Right atrium auricular region (tissue), 2 donors: ENCODE data around the gene TSPAN9. TPM values are rescaled to one million over a fixed set of nuclear protein-coding genes. Genes with fewer than 3 reads are reported as not detected.

Experiments used
- DNase-seq: peaks from one replicate; pipeline ENCODE4 v3.0.0-alpha.2; 2019; ENCODE audit warnings: low spot score
- H3K27ac ChIP-seq, 2 donors: fragments of 200-600 bp; sonication (generic); 1 replicate in 1 of 2; 2 replicates in 1 of 2; pipeline ENCODE4 v1.5.1; 2016 to 2019
- H3K27me3 ChIP-seq, 2 donors: fragments of 200-600 bp; sonication (generic); one replicate each; pipeline versions ENCODE4 v1.5.1 to v1.6.0; 2017 to 2019
- H3K36me3 ChIP-seq: fragments of 200-600 bp; sonication (generic); one replicate; pipeline ENCODE4 v1.5.1; 2016
- H3K4me1 ChIP-seq, 2 donors: fragments of 200-600 bp; sonication (generic); one replicate each; pipeline versions ENCODE4 v1.5.1 to v1.6.0; 2017 to 2019
- H3K4me3 ChIP-seq, 2 donors: fragments of 200-600 bp; sonication (generic); 1 replicate in 1 of 2; 2 replicates in 1 of 2; pipeline ENCODE4 v1.5.1; 2017 to 2019; ENCODE audit warnings: mild to moderate bottlenecking in 1 of 2, moderate library complexity in 1 of 2
- H3K9me3 ChIP-seq, 2 donors: fragments of 200-600 bp; sonication (generic); one replicate each; pipeline ENCODE4 v1.5.1; 2019
- CTCF ChIP-seq, 2 donors: fragments of 200-600 bp; sonication (generic); IDR thresholded peaks; one replicate each; pipeline ENCODE4 v1.5.1; 2019; ENCODE audit warnings: antibody characterized with exemption in 2 of 2
- total RNA-seq, 2 donors: library from RNA; depleted of rRNA; stranded (reverse); fragments of >200 nt; gene quantifications; one replicate each; pipeline ENCODE4 v1.1.0, GENCODE V29; 2016

TSPAN9 gene
- total RNA-seq, 2 donors from 2014 or later: 103 to 185 TPM

GRCh38 chr12:3054374-3054773 lies 22.8 kb upstream of the TSPAN9 start:
- H3K36me3 ChIP-seq: no peaks in the 10 kb centered on the region
- peaks cover 0 to 10% of the 10 kb centered on the region in 2 donors for H3K4me1 ChIP-seq
- no peak overlapping the region for H3K4me3 ChIP-seq
- H3K27ac ChIP-seq: no peak overlapping the region
- no peaks in the 10 kb centered on the region for H3K27me3 ChIP-seq
- TF ChIP-seq CTCF (IDR thresholded peaks at IDR 0.05): no peak
- DNase-seq: no peak
- no peaks in the 10 kb centered on the region for H3K9me3 ChIP-seq

GRCh38 chr12:3055026-3055703 lies 22.0 kb upstream of the TSPAN9 start:
- DNase-seq: no peak
- H3K4me1 ChIP-seq: peaks cover 0 to 10% of the 10 kb centered on the region in 2 donors
- no peaks in the 10 kb centered on the region for H3K36me3 ChIP-seq
- H3K9me3 ChIP-seq: no peaks in the 10 kb centered on the region
- no peak overlapping the region for H3K4me3 ChIP-seq
- peak overlapping the region in 1 of 2 donors; percentile 23 for H3K27ac ChIP-seq
- TF ChIP-seq CTCF (IDR thresholded peaks at IDR 0.05): no peak
- H3K27me3 ChIP-seq: no peaks in the 10 kb centered on the region

- no peaks in the 10 kb centered on the region for H3K36me3 ChIP-seq
- no peak for TF ChIP-seq CTCF (IDR thresholded peaks at IDR 0.05)
- H3K4me3 ChIP-seq: no peak overlapping the region
- H3K27me3 ChIP-seq: no peaks in the 10 kb centered on the region
- DNase-seq: no peak
- H3K4me1 ChIP-seq: peaks cover 0 to 10% of the 10 kb centered on the region in 2 donors
- H3K9me3 ChIP-seq: no peaks in the 10 kb centered on the region
- peak overlapping the region in 1 of 2 donors; percentile 23 for H3K27ac ChIP-seq
Observed at GRCh38 chr12:3055704-3056467, 21.3 kb upstream of the TSPAN9 start.

- H3K27me3 ChIP-seq: no peaks in the 10 kb centered on the region
- TF ChIP-seq CTCF (IDR thresholded peaks at IDR 0.05): no peak
- H3K4me3 ChIP-seq: no peak overlapping the region
- no peaks in the 10 kb centered on the region for H3K4me1 ChIP-seq
- H3K9me3 ChIP-seq: peaks cover 0 to 14% of the 10 kb centered on the region in 2 donors
- no peak overlapping the region for H3K27ac ChIP-seq
- no peak for DNase-seq
- no peaks in the 10 kb centered on the region for H3K36me3 ChIP-seq
Observed at GRCh38 chr12:3061059-3061458, 16.1 kb upstream of the TSPAN9 start.

GRCh38 chr12:3061501-3062215 lies 15.5 kb upstream of the TSPAN9 start:
- Histone ChIP-seq H3K36me3 (no peaks in the 10 kb centered on the region), H3K4me3 (no peak overlapping the region), H3K27me3 (no peaks in the 10 kb centered on the region), H3K9me3 (peaks cover 0 to 14% of the 10 kb centered on the region in 2 donors), H3K4me1 (no peaks in the 10 kb centered on the region), H3K27ac (no peak overlapping the region)
- no peak for DNase-seq
- TF ChIP-seq CTCF (IDR thresholded peaks at IDR 0.05): no peak
